Keratinocyte (primary cell): Measurements from ENCODE around the gene ARRDC4. TPM values are rescaled to one million over a fixed set of nuclear protein-coding genes. Genes with fewer than 3 reads are reported as not detected.
A peak's percentile ranks its signal among the peaks of the same experiment; 100 is the strongest.

Experiments used
- DNase-seq: peaks from one replicate; pipeline ENCODE4 v3.0.0-alpha.2; 2011; ENCODE audit warnings: low read depth, missing footprints, low spot score
- FAIRE-seq: peaks from 2 replicates; lab custom pipeline; 2011; peaks lifted over from hg19 to GRCh38; lab: Jason Lieb, UNC
- H2AFZ ChIP-seq: 2 replicates; pipeline ENCODE4 v1.6.0; 2012; ENCODE audit warnings: low read length, control low read depth, inconsistent platforms; ENCODE audit not compliant: control insufficient read depth
- H3K27ac ChIP-seq: 2 replicates; pipeline ENCODE4 v1.5.1; 2011; ENCODE audit warnings: low read length; ENCODE audit not compliant: control insufficient read depth, insufficient read depth
- H3K27me3 ChIP-seq: 3 replicates; pipeline ENCODE4 v1.6.0; 2011; ENCODE audit warnings: low read length; ENCODE audit not compliant: control insufficient read depth, insufficient read depth; ENCODE audit errors: extremely low read depth
- H3K36me3 ChIP-seq, 2 experiments: 2 replicates in 1 of 2; 3 replicates in 1 of 2; pipeline ENCODE4 v1.5.1; 2011; ENCODE audit warnings: low read length in 2 of 2, mild to moderate bottlenecking in 1 of 2; ENCODE audit not compliant: control insufficient read depth in 2 of 2, insufficient read depth in 2 of 2; ENCODE audit errors: extremely low read depth in 1 of 2
- H3K4me1 ChIP-seq: 3 replicates; pipeline ENCODE4 v1.5.1; 2011; ENCODE audit warnings: low read length; ENCODE audit not compliant: control insufficient read depth, insufficient read depth; ENCODE audit errors: extremely low read depth
- H3K4me2 ChIP-seq: 3 replicates; pipeline ENCODE4 v1.6.0; 2011; ENCODE audit warnings: low read depth, low read length; ENCODE audit not compliant: control insufficient read depth, insufficient read depth; ENCODE audit errors: extremely low read depth
- H3K4me3 ChIP-seq, 3 experiments: fragments of 200-600 bp in 1 of 3; sonication (generic) in 1 of 3; 2 replicates in 2 of 3; 3 replicates in 1 of 3; pipeline ENCODE4 v1.5.1; 2011 to 2016; ENCODE audit warnings: low read length in 3 of 3, mild to moderate bottlenecking in 3 of 3, control low read depth in 2 of 3, inconsistent platforms in 1 of 3, low read depth in 1 of 3, mixed read lengths in 1 of 3, mixed run types in 1 of 3, moderate library complexity in 1 of 3; ENCODE audit not compliant: control insufficient read depth in 2 of 3, insufficient read depth in 2 of 3; ENCODE audit errors: extremely low read depth in 1 of 3
- H3K79me2 ChIP-seq: 2 replicates; pipeline ENCODE4 v1.6.0; 2012; ENCODE audit warnings: low read length; ENCODE audit not compliant: control insufficient read depth, insufficient read depth
- H3K9ac ChIP-seq: 3 replicates; pipeline ENCODE4 v1.6.0; 2011; ENCODE audit warnings: low read length; ENCODE audit not compliant: control insufficient read depth, insufficient read depth; ENCODE audit errors: extremely low read depth
- H3K9me1 ChIP-seq: 3 replicates; pipeline ENCODE4 v1.6.0; 2011; ENCODE audit warnings: low read length; ENCODE audit not compliant: control insufficient read depth, insufficient read depth; ENCODE audit errors: extremely low read depth
- H3K9me3 ChIP-seq: 2 replicates; pipeline ENCODE4 v1.5.1; 2012; ENCODE audit warnings: low read depth, low read length; ENCODE audit not compliant: control insufficient read depth
- H4K20me1 ChIP-seq: 3 replicates; pipeline ENCODE4 v1.6.0; 2011; ENCODE audit warnings: low read length; ENCODE audit not compliant: control insufficient read depth, insufficient read depth; ENCODE audit errors: extremely low read depth
- EZH2 ChIP-seq: IDR thresholded peaks from one replicate; pipeline ENCODE4 v1.6.1; 2012; ENCODE audit warnings: inconsistent platforms, mild to moderate bottlenecking, low read length, moderate library complexity
- dilution Hi-C: fragments of 300-500 bp; cut with MboI; formaldehyde crosslinking; loops from one replicate; pipeline ENCODE4 v1.7.0; 2020; ENCODE audit warnings: low sequenced_read_pairs; ENCODE audit not compliant: extremely low pct_ligation_motif_present
- polyA plus RNA-seq, 5 experiments: library from polyadenylated mRNA; depleted of rRNA in 3 of 5; stranded (reverse) in 3 of 5; stranded (forward) in 1 of 5; unstranded in 1 of 5; fragments of >200 nt; gene quantifications; 1 replicate in 1 of 5; 2 replicates in 3 of 5; 3 replicates in 1 of 5; pipeline versions ENCODE4 v1.2.1 to v1.2.3, GENCODE V29; 2011 to 2012; ENCODE audit warnings: missing spikeins in 2 of 5, low read depth in 1 of 5, low replicate concordance in 1 of 5
- TF ChIP-seq, protein P1 (sequence below), 3 experiments: IDR thresholded peaks in 1 of 3; conservative IDR thresholded peaks in 1 of 3; optimal IDR thresholded peaks in 1 of 3; 2 replicates in 2 of 3; 3 replicates in 1 of 3; pipeline versions ENCODE3 to v1.5.1; 2011; ENCODE audit warnings: low read length in 3 of 3, mild to moderate bottlenecking in 3 of 3, moderate library complexity in 2 of 3, control low read depth in 1 of 3, inconsistent platforms in 1 of 3; ENCODE audit not compliant: insufficient read depth in 2 of 3; ENCODE audit errors: extremely low read depth in 1 of 3

The ARRDC4 gene
- polyA plus RNA-seq, 1 donor (not counting 4 experiments of a cell fraction or from before 2014, with no cell fraction given) = 34.6 TPM

DNA sequence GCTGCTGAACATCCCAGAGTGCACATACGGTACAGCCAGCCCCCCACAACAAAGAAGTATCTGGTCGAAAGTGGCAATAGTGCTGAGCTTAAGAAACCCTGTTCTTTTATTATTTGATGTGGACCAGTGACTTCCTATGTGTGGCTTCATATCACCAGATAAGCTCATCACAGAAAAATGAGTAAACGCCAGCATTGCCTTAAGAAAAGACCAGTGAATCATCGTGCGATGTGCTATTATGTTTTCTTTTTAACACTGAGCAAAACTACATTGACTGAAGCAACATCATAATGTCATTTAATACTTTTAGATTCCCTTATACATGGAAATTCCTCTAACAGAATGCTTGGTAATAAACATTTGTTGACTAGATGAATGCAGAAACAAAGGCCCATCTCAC is 45.2 kb upstream of the ARRDC4 start:
- no peak overlapping the region for H3K27ac ChIP-seq
- no peaks in the 10 kb centered on the region for H3K79me2 ChIP-seq
- H3K4me3 ChIP-seq = no peak overlapping the region
- no peak overlapping the region for H2AFZ ChIP-seq
- no peaks in the 10 kb centered on the region for H3K4me1 ChIP-seq
- no peaks in the 10 kb centered on the region for H3K27me3 ChIP-seq
- dilution Hi-C loops = no loop called here
- DNase-seq (no peak), FAIRE-seq (peak; percentile 41)
- no peak overlapping the region for H3K4me2 ChIP-seq
- H4K20me1 ChIP-seq = no peaks in the 10 kb centered on the region
- no peaks in the 10 kb centered on the region for H3K9me3 ChIP-seq
- TF ChIP-seq, protein P1, sequence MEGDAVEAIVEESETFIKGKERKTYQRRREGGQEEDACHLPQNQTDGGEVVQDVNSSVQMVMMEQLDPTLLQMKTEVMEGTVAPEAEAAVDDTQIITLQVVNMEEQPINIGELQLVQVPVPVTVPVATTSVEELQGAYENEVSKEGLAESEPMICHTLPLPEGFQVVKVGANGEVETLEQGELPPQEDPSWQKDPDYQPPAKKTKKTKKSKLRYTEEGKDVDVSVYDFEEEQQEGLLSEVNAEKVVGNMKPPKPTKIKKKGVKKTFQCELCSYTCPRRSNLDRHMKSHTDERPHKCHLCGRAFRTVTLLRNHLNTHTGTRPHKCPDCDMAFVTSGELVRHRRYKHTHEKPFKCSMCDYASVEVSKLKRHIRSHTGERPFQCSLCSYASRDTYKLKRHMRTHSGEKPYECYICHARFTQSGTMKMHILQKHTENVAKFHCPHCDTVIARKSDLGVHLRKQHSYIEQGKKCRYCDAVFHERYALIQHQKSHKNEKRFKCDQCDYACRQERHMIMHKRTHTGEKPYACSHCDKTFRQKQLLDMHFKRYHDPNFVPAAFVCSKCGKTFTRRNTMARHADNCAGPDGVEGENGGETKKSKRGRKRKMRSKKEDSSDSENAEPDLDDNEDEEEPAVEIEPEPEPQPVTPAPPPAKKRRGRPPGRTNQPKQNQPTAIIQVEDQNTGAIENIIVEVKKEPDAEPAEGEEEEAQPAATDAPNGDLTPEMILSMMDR (optimal IDR thresholded peaks at IDR 0.05 in 1 of 3, IDR thresholded peaks at IDR 0.05 in 1 of 3, conservative IDR thresholded peaks at IDR 0.05 in 1 of 3; ENCODE audit: extremely low read depth in 1 of 3, insufficient read depth in 2 of 3, low read length in 3 of 3) = no peak
- TF ChIP-seq EZH2 = no peak
- H3K9ac ChIP-seq = no peak overlapping the region
- no peaks in the 10 kb centered on the region for H3K36me3 ChIP-seq
- no peaks in the 10 kb centered on the region for H3K9me1 ChIP-seq

GRCh38 chr15:97921296-97921865 is 39.1 kb upstream of the ARRDC4 start:
- dilution Hi-C loops = no loop called here
- H2AFZ ChIP-seq = no peak overlapping the region
- no peaks in the 10 kb centered on the region for H3K36me3 ChIP-seq
- no peak overlapping the region for H3K27ac ChIP-seq
- no peaks in the 10 kb centered on the region for H3K27me3 ChIP-seq
- no peaks in the 10 kb centered on the region for H3K79me2 ChIP-seq
- no peak overlapping the region for H3K4me2 ChIP-seq
- no peaks in the 10 kb centered on the region for H3K9me3 ChIP-seq
- H3K9ac ChIP-seq = no peak overlapping the region
- H3K9me1 ChIP-seq = no peaks in the 10 kb centered on the region
- no peak overlapping the region for H3K4me3 ChIP-seq
- FAIRE-seq (no peak), DNase-seq (no peak)
- TF ChIP-seq, protein P1 (optimal IDR thresholded peaks at IDR 0.05 in 1 of 3, IDR thresholded peaks at IDR 0.05 in 1 of 3, conservative IDR thresholded peaks at IDR 0.05 in 1 of 3; ENCODE audit: extremely low read depth in 1 of 3, insufficient read depth in 2 of 3, low read length in 3 of 3) = no peak
- no peak for TF ChIP-seq EZH2
- no peaks in the 10 kb centered on the region for H4K20me1 ChIP-seq
- H3K4me1 ChIP-seq = no peaks in the 10 kb centered on the region
